ENCODE results near the gene CAB39. TPM values are rescaled to one million over a fixed set of nuclear protein-coding genes. Genes with fewer than 3 reads are reported as not detected.
A peak's percentile ranks its signal among the peaks of the same experiment; 100 is the strongest.

The CAB39 gene
- total RNA-seq, 1 donor from 2014 or later: 60.3 TPM

DNA sequence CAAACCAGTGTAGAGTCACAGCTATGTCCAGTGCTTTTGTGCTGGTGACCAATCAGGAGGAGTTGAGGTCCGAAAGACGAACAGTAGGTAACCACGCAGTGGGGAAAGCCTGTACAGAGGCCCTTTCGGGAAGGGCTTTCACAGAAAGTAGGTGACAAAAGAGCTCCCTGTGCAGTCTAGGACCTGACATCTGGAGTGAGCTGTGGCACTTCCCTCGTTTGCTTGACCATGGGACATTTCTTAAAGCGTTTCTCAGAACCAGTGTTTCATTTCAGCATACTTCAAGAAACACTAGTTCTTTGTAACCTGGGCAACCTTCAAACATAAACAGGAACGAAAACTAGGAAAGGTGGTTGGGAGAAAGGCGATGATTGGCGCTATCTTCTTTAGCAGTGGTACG is 96.4 kb downstream of the CAB39 start:
- DNase-seq: no peak
- H3K4me1 Mint-ChIP-seq (ENCODE audit: low read depth, unreplicated experiment): no peaks in the 10 kb centered on the region
- H3K9me3 Mint-ChIP-seq (ENCODE audit: unreplicated experiment): peaks cover under 1% of the 10 kb centered on the region
- peaks cover 4% of the 10 kb centered on the region for H3K36me3 Mint-ChIP-seq (ENCODE audit: unreplicated experiment)
- no peaks in the 10 kb centered on the region for H3K27me3 Mint-ChIP-seq (ENCODE audit: unreplicated experiment)
- no peak overlapping the region for H3K27ac Mint-ChIP-seq (ENCODE audit: unreplicated experiment)
- no peak overlapping the region for H3K4me3 Mint-ChIP-seq (ENCODE audit: unreplicated experiment)
- TF ChIP-seq, protein P1, sequence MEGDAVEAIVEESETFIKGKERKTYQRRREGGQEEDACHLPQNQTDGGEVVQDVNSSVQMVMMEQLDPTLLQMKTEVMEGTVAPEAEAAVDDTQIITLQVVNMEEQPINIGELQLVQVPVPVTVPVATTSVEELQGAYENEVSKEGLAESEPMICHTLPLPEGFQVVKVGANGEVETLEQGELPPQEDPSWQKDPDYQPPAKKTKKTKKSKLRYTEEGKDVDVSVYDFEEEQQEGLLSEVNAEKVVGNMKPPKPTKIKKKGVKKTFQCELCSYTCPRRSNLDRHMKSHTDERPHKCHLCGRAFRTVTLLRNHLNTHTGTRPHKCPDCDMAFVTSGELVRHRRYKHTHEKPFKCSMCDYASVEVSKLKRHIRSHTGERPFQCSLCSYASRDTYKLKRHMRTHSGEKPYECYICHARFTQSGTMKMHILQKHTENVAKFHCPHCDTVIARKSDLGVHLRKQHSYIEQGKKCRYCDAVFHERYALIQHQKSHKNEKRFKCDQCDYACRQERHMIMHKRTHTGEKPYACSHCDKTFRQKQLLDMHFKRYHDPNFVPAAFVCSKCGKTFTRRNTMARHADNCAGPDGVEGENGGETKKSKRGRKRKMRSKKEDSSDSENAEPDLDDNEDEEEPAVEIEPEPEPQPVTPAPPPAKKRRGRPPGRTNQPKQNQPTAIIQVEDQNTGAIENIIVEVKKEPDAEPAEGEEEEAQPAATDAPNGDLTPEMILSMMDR (IDR thresholded peaks at IDR 0.05; ENCODE audit: partially characterized antibody, unreplicated experiment): no peak

GRCh38 chr2:230809677-230810251 is 97.1 kb downstream of the CAB39 start:
- Mint-ChIP-seq H3K27me3 (ENCODE audit: unreplicated experiment) (no peaks in the 10 kb centered on the region), H3K4me1 (ENCODE audit: low read depth, unreplicated experiment) (no peaks in the 10 kb centered on the region), H3K4me3 (ENCODE audit: unreplicated experiment) (no peak overlapping the region), H3K36me3 (ENCODE audit: unreplicated experiment) (peaks cover 4% of the 10 kb centered on the region), H3K27ac (ENCODE audit: unreplicated experiment) (peak overlapping the region; percentile 48), H3K9me3 (ENCODE audit: unreplicated experiment) (peaks cover 2% of the 10 kb centered on the region)
- TF ChIP-seq, protein P1 (IDR thresholded peaks at IDR 0.05; ENCODE audit: partially characterized antibody, unreplicated experiment): peak; percentile 50
- DNase-seq: no peak

DNA sequence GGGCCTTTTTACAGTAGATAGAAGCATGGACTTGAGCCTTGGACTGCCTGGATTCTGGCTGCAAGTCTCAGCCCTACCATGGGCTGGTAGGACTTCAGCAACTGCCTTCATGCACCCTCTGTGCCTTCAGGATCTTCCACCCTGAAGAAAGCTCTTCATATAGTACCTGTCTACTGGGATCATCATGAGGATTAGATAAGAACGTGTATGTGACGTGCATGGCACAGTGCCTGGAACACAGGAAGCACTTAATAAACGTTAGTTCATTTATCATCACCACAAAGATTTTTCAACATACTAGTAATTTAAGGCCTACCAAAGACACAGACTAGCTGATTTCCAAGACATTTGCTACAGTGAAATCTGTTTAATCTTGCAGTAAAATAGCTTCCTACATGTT is 98.9 kb downstream of the CAB39 start:
- Mint-ChIP-seq H3K27ac (ENCODE audit: unreplicated experiment) (no peak overlapping the region), H3K36me3 (ENCODE audit: unreplicated experiment) (peaks cover 4% of the 10 kb centered on the region), H3K27me3 (ENCODE audit: unreplicated experiment) (no peaks in the 10 kb centered on the region), H3K4me3 (ENCODE audit: unreplicated experiment) (no peak overlapping the region), H3K4me1 (ENCODE audit: low read depth, unreplicated experiment) (no peaks in the 10 kb centered on the region), H3K9me3 (ENCODE audit: unreplicated experiment) (peaks cover 2% of the 10 kb centered on the region)
- no peak for DNase-seq
- TF ChIP-seq, protein P1 (IDR thresholded peaks at IDR 0.05; ENCODE audit: partially characterized antibody, unreplicated experiment): no peak

- Mint-ChIP-seq H3K4me3 (ENCODE audit: unreplicated experiment) (no peak overlapping the region), H3K27me3 (ENCODE audit: unreplicated experiment) (no peaks in the 10 kb centered on the region), H3K4me1 (ENCODE audit: low read depth, unreplicated experiment) (no peaks in the 10 kb centered on the region), H3K27ac (ENCODE audit: unreplicated experiment) (no peak overlapping the region), H3K36me3 (ENCODE audit: unreplicated experiment) (peaks cover 4% of the 10 kb centered on the region), H3K9me3 (ENCODE audit: unreplicated experiment) (peaks cover 2% of the 10 kb centered on the region)
- DNase-seq: no peak
- TF ChIP-seq, protein P1 (IDR thresholded peaks at IDR 0.05; ENCODE audit: partially characterized antibody, unreplicated experiment): no peak
Observed at GRCh38 chr2:230812033-230812432, 99.4 kb downstream of the CAB39 start.

DNA sequence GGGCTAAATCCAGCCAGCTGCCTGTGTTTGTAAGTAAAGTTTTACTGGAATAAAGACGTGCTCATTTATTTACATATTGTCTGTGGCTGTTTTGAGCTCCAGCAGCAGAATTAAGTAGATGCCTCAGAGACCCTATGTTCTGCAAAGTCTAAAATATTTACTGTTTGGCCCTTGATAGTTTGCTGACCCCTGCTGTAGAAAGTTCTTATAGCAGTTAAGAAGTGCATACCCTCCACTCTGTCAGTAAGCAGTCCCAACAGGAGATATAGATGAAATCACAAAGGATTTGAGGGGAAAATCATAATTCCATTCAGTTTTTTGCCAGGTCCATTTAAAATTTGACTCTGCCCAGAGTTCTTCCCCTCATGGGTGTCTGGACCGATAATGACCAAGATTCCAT is 102.0 kb downstream of the CAB39 start:
- TF ChIP-seq, protein P1 (IDR thresholded peaks at IDR 0.05; ENCODE audit: partially characterized antibody, unreplicated experiment): no peak
- Mint-ChIP-seq H3K27me3 (ENCODE audit: unreplicated experiment) (no peaks in the 10 kb centered on the region), H3K27ac (ENCODE audit: unreplicated experiment) (no peak overlapping the region), H3K4me3 (ENCODE audit: unreplicated experiment) (no peak overlapping the region), H3K4me1 (ENCODE audit: low read depth, unreplicated experiment) (no peaks in the 10 kb centered on the region), H3K36me3 (ENCODE audit: unreplicated experiment) (peaks cover 4% of the 10 kb centered on the region), H3K9me3 (ENCODE audit: unreplicated experiment) (peaks cover 2% of the 10 kb centered on the region)
- DNase-seq: no peak

Data from glutamatergic neuron (in vitro differentiated cells).